GM12873 (cell line): ENCODE data around the gene SLIT1.

Source experiments
- TF ChIP-seq, protein P1 (sequence below): IDR thresholded peaks from 2 replicates; pipeline ENCODE4 v1.5.1; 2012; ENCODE audit warnings: low read depth, mild to moderate bottlenecking, moderate library complexity, low read length, control low read depth; ENCODE audit not compliant: insufficient read depth; ENCODE audit errors: missing control alignments

SLIT1 gene

DNA sequence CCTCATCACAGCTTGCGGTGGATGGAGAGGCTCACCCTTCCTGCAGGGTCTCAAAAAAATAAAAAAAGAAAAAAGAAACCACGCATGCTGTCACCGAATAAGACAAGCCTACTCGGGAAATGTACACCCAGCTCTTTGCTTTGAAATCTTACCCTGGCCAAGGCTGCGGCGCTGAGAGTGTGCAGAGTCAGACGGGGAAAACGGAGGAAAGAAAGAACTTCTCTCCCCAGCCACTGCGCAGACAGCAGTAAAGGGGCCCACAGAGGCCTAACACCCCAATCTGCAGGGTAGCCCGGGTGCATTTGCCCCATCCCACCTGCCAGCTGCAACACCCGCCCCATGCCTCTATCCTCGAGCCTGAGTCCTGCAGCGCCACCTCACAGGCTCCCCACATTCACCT is 14.8 kb downstream of the SLIT1 start:
- TF ChIP-seq, protein P1, sequence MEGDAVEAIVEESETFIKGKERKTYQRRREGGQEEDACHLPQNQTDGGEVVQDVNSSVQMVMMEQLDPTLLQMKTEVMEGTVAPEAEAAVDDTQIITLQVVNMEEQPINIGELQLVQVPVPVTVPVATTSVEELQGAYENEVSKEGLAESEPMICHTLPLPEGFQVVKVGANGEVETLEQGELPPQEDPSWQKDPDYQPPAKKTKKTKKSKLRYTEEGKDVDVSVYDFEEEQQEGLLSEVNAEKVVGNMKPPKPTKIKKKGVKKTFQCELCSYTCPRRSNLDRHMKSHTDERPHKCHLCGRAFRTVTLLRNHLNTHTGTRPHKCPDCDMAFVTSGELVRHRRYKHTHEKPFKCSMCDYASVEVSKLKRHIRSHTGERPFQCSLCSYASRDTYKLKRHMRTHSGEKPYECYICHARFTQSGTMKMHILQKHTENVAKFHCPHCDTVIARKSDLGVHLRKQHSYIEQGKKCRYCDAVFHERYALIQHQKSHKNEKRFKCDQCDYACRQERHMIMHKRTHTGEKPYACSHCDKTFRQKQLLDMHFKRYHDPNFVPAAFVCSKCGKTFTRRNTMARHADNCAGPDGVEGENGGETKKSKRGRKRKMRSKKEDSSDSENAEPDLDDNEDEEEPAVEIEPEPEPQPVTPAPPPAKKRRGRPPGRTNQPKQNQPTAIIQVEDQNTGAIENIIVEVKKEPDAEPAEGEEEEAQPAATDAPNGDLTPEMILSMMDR, result no peak

DNA sequence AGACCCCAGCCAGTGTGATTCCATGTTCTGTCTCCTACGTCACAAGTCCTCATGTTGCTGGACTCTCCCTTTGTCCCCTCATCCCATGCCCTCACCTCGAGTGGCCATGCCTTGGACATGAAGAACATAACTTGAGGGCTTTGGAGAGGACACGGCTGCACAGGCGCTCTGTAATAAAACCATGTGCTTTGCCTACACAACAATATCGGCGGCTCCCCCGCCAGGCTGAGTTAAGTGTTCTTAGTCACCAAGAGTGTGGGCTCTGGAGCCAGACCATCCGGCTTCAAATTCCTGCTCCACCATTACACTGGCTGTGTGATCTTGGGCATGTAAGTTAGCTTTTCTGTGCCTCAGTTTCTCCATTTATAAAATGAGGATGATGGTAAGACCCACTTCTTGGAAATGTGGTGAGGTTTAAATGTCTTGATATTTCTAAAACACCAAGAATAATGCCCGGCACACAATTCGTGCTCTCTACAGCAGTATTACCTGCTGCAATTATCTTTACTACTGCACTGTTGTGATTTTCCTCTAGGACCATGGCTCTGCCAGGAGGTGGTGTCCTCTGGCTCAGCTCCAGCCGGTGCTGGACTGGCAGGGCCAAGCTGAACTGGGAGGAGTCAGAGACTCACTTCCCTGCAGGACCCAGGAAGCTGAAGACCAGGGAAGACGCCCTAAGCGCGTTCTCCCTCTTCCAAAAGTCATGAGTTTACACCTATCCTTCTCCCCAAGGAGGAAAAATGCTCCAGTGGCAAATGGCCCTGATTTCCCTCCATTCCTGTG is 15.7 kb downstream of the SLIT1 start:
- TF ChIP-seq, protein P1, result no peak

DNA sequence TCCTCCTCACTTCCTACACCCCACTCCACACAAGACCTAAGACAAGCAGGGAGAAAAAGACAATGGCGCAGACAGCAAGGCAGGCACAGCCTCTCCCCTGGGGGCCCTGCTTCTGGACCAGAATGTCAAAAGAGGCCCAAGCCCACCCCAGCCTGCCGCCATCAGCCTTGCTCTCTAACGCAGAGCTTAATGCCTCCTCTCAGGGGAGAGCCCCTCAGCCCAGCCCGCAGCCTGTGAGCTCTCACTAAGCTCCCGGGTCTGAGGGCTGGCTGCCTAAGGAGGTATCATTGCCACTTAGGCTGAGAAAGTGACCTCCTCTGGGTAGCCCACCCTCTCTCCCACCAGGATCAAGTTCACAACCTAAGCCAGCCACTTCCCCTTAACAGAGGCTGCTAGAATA is 16.7 kb downstream of the SLIT1 start:
- TF ChIP-seq, protein P1, result no peak

DNA sequence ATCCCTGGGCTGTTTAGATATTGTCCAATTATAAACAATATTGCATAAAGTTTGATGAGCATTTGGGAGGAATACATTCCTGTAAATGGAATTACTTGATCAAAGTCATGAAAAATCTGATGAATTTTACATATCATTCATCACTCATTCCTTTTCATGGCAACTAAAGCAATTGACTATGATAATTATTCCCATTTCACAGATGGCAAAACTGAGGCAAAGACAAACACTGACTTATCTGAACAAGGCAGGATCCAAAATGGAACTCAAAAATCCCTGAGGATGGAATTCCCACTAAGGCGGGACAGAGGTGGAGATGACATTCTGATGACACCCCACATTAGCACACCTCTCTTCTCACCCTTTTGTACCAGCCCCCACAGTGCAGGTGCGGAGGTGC is 17.1 kb downstream of the SLIT1 start:
- TF ChIP-seq, protein P1, result no peak

DNA sequence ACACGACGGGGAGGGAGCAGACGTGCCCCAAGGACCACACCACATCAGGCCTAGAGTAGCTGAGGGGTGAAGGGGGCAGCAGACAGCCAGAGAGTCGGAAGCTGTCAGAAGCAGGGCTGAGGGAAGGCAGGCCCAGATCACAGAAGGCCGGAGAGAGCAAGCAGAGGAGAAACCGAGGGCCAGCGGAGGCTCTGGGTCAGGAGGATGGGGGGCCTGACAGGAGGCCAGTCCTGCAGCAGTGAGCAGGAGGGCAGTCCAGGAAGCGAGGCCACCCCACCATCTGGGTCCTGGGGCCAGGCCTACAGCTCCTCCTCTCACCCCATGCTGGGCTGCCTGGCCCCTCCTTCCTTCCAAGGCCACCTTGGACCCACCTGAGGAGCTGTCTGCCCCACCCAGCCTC is 20.3 kb downstream of the SLIT1 start:
- TF ChIP-seq, protein P1, result no peak

DNA sequence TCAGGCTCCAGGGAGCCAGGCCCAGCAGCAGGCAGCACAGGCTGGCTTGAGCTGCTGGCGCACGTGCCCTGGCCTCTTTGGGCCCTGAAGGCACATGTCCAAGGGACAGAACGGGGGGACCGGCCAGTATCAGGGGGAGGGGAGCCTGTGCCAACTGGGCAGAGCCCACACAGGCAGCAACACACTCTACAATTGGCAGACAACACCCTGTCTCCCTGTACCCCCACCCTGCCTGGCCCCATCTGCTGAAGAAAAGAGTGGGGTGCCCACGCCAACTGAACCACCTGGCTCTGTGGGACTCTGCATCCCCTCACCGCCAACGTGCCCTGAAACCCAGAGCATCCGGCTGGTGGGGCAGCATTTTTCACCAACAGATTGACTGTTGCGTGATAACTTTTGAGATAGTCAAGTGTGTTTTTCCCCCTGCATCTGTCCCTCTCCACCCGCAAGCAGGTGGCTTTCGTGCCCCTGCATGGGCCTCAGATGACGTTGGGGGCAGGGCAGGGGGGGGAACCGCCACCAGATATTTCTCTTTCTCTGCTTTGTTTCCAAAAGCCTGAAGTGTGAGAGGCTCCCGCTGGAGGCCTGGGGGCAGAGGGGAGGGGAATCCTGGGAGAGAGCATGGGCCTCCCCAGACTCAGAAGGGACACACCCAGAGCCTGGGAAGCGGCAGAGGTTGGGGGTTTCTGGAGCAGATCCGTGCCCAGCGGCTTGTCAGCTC is 21.8 kb downstream of the SLIT1 start:
- TF ChIP-seq, protein P1, result no peak

DNA sequence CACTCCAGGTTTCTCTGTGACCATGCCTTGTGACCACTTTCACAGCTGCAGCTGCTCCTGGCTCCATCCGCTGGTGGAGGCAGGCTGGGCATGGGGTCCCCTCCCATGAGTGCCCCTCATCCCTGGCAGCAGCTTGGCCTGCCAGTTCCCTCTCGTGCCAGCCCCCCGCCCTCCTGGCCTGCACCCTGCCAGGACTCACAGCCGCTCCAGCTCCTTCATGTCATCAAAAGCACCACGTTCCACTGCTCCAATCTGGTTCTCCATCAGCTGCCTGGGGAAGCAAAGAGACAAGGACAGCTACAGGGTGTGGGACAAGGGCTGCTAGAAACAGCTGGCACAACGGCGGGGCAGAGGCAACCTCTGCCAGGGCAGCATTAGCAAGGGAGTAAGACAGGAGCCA is 22.6 kb downstream of the SLIT1 start:
- TF ChIP-seq, protein P1, result no peak
